Thyroid gland (tissue), 4 donors: ENCODE measurements around the gene ACOT8. TPM values are rescaled to one million over a fixed set of nuclear protein-coding genes. Genes with fewer than 3 reads are reported as not detected.
"Not testable (repeated sequence)": the region's sequence is repeated elsewhere in the genome, so short reads cannot be mapped to it uniquely, and the experiment has no call there.

Experiments used
- DNase-seq, 2 donors: peaks; one replicate each; pipeline ENCODE4 v3.0.0-alpha.2; 2019
- H3K27ac ChIP-seq, 3 donors: fragments of 200-600 bp; sonication (generic); 1 replicate in 2 of 3; 2 replicates in 1 of 3; pipeline ENCODE4 v1.5.1; 2016 to 2019; ENCODE audit warnings: mild to moderate bottlenecking in 1 of 3, moderate library complexity in 1 of 3
- H3K27me3 ChIP-seq: fragments of 200-600 bp; sonication (generic); one replicate; pipeline ENCODE4 v1.5.1; 2019
- H3K36me3 ChIP-seq, 2 donors: fragments of 200-600 bp; sonication (generic); one replicate each; pipeline ENCODE4 v1.5.1; 2016 to 2019
- H3K4me1 ChIP-seq, 2 donors: fragments of 200-600 bp; sonication (generic); one replicate each; pipeline ENCODE4 v1.5.1; 2017 to 2019
- H3K4me3 ChIP-seq, 3 donors: fragments of 200-600 bp; sonication (generic); replicated peaks in 1 of 3; 1 replicate in 2 of 3; 2 replicates in 1 of 3; pipeline ENCODE4 v1.5.1; 2016; ENCODE audit warnings: mild to moderate bottlenecking in 1 of 3
- H3K9me3 ChIP-seq: fragments of 200-600 bp; sonication (generic); one replicate; pipeline ENCODE4 v1.5.1; 2017
- CTCF ChIP-seq, 6 experiments: fragments of 200-600 bp in 3 of 6; fragments of 450-650 bp in 3 of 6; sonication (generic) in 3 of 6; IDR thresholded peaks; one replicate each; pipeline ENCODE4 v1.5.1; 2016 to 2019; ENCODE audit warnings: antibody characterized with exemption in 6 of 6, mild to moderate bottlenecking in 2 of 6, inconsistent platforms in 1 of 6, moderate library complexity in 1 of 6
- POLR2A ChIP-seq, 2 donors: fragments of 450-650 bp; IDR thresholded peaks; one replicate each; pipeline ENCODE4 v1.6.1; 2017; ENCODE audit warnings: antibody characterized with exemption in 2 of 2, mild to moderate bottlenecking in 2 of 2, moderate library complexity in 1 of 2
- WGBS, 2 donors: methylation state at CpG; one replicate each; pipeline ENCODE4 v1.1.5; 2017; 5-methylcytosine and 5-hydroxymethylcytosine counted together
- intact Hi-C: fragments of 100-400 bp; cut with DNase I; formaldehyde crosslinking; loops from one replicate; pipeline ENCODE4 v1.15.1; 2023
- total RNA-seq, 4 donors: library from RNA; depleted of rRNA; stranded (reverse); fragments of >200 nt; gene quantifications; one replicate each; pipeline ENCODE4 v1.2.3, GENCODE V29; 2016

ACOT8 gene
- total RNA-seq, 4 donors from 2014 or later, result 36.3 to 73.8 (median 50.6) TPM

DNA sequence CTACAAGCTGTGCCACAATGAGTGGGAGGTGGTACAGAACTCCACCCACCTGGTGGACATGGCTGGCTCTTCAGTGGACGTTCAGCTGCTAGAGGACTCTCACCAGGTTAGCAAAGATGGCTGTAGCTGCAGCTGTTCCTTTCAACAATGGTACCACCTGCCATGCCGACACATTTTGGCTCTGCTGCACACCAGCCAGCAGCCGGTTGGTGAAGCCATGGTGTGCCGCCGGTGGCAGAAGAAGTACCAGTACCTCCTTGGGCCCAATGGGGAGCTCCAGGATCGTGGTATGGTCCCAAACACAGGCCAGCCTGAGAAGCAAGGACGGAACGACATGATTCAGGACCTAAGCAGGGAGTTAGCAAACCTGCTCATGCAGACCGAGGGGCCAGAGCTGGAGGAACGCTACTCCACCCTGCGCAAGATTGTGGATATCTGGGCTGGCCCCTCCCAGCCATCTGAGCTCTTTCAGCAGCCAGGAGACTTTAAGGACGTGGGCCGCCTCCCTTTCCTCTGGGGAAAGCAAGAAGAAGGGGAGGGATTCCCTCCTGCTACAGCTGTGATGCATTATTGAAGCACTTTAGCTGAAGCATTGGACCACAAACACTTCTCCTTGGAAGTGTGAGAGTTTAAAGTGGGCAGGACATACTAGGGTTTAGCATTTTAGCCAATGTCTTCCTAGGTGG is 21.0 kb upstream of the ACOT8 start:
- 81 to 95% methylated on average over 8 to 9 of the region's 13 CpGs for WGBS, 2 donors
- TF ChIP-seq POLR2A (IDR thresholded peaks at IDR 0.05) (no peak), CTCF (IDR thresholded peaks at IDR 0.05) (no peak)
- Histone ChIP-seq H3K27ac (no peak overlapping the region), H3K9me3 (no peaks in the 10 kb centered on the region), H3K4me3 (no peak overlapping the region), H3K4me1 (peaks cover 9 to 17% of the 10 kb centered on the region in 2 donors), H3K36me3 (peaks cover under 1 to 20% of the 10 kb centered on the region in 2 donors), H3K27me3 (no peaks in the 10 kb centered on the region)
- DNase-seq, result no peak
- intact Hi-C loops, result no loop called here

DNA sequence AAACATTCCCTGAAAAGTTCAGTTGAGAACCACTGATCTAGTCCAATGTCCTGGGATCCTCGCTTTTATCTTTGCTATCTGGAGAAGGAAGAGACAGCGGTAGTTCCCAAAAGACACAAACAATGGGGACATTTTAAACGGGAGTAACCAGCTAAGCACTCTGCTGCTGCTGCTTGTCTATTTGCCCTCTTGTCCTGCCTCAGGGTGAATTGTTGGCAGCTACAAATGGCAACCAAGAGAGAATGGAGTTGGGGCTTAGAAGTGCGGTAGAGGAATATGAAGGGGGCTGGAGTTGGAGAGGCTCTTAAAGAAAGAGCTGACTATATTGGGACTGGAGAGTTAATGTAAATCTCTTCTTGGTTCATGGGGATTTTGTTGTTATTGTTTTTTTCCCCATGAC is 17.4 kb upstream of the ACOT8 start:
- Histone ChIP-seq H3K9me3 (no peaks in the 10 kb centered on the region), H3K4me1 (peaks cover 0 to 3% of the 10 kb centered on the region in 2 donors), H3K27ac (no peak overlapping the region), H3K27me3 (no peaks in the 10 kb centered on the region), H3K36me3 (peaks cover 0 to 15% of the 10 kb centered on the region in 2 donors), H3K4me3 (no peak overlapping the region)
- no peak for TF ChIP-seq CTCF (IDR thresholded peaks at IDR 0.05)
- no peak for TF ChIP-seq POLR2A (IDR thresholded peaks at IDR 0.05)
- DNase-seq, result no peak
- intact Hi-C loops, result no loop called here
- WGBS, 2 donors, result 64 to 78% methylated on average over 4 of the region's 4 CpGs

GRCh38 chr20:45874104-45874481 is 16.9 kb upstream of the ACOT8 start:
- DNase-seq, H3K4me3 ChIP-seq, H3K4me1 ChIP-seq, H3K9me3 ChIP-seq, intact Hi-C loops, H3K27ac ChIP-seq, H3K27me3 ChIP-seq: not testable (repeated sequence)
- 92 to 95% methylated on average over 10 of the region's 10 CpGs for WGBS, 2 donors
- H3K36me3 ChIP-seq, result peaks cover 0 to 15% of the 10 kb centered on the region in 2 donors

DNA sequence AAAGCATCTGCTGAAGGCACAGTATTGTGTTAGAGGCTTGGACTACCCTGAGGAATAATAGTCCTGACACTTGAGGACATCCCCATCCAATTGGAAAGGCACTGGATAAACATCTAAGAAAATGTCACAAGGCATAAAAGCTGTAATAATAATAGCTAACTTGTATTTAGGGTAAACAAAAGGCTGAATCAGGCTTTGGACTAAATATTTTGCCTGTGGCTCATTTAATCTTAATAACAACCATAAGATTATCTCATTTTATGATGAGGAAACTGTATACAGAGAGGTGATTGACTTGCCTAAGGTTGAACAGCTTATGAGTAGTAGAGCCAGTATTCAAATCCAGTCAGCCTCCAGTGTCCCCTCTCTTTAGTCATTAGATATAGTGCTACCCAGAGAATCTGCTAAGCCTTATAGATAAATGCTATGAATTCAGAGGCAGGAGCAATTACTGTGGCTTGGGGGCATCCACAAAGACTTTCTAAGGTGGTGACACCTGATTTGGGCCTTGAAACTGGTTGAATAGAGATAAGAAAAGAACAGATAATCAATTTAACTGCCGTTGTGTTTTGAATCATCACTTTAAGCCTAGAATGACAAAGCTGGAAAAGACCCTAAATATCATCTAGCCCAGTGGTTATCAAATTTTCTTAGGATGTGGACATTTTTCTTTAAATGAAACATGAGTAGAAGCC is 16.4 kb upstream of the ACOT8 start:
- WGBS, 2 donors, result 84 to 86% methylated on average over 1 of the region's 1 CpG
- TF ChIP-seq CTCF (IDR thresholded peaks at IDR 0.05) (no peak), POLR2A (IDR thresholded peaks at IDR 0.05) (no peak)
- Histone ChIP-seq H3K4me3 (no peak overlapping the region), H3K4me1 (peaks cover 0 to under 1% of the 10 kb centered on the region in 2 donors), H3K9me3 (no peaks in the 10 kb centered on the region), H3K36me3 (peaks cover 0 to 15% of the 10 kb centered on the region in 2 donors), H3K27me3 (no peaks in the 10 kb centered on the region), H3K27ac (no peak overlapping the region)
- intact Hi-C loops, result no loop called here
- DNase-seq, result no peak

DNA sequence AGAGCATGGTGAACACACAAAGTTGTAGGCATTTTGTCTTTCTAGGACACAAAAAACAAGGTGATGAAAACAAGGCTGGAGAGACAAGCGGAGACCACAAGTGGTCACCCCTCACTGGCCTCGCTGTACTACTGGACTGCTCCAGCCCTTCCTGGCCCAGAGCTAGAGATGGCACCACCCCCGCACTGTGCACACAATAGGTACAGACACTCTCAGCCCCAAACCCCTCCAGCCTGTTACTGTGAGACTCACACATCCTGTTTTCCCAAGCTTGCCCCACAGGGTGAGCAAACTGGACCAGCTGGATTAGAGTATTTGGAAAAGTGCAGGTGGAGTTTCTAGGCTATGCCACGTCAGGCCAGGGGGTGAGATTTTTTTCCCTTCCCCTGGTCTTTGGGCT is 15.4 kb upstream of the ACOT8 start:
- Histone ChIP-seq H3K4me3 (no peak overlapping the region), H3K27me3 (no peaks in the 10 kb centered on the region), H3K4me1 (no peaks in the 10 kb centered on the region), H3K9me3 (no peaks in the 10 kb centered on the region), H3K36me3 (peaks cover 0 to 7% of the 10 kb centered on the region in 2 donors), H3K27ac (no peak overlapping the region)
- DNase-seq, result no peak
- intact Hi-C loops, result no loop called here
- no peak for TF ChIP-seq POLR2A (IDR thresholded peaks at IDR 0.05)
- no peak for TF ChIP-seq CTCF (IDR thresholded peaks at IDR 0.05)
- WGBS, 2 donors, result 79 to 95% methylated on average over 4 of the region's 4 CpGs
